GM12865 (cell line): ENCODE data around the gene SLC12A3.

Source experiments
- DNase-seq: peaks from one replicate; pipeline ENCODE4 v3.0.0; 2010; ENCODE audit warnings: low read depth
- H3K4me3 ChIP-seq: 2 replicates; pipeline ENCODE4 v1.5.1; 2011; ENCODE audit warnings: mild to moderate bottlenecking, low read depth, low read length, control low read depth
- CTCF ChIP-seq: IDR thresholded peaks from 2 replicates; pipeline ENCODE4 v1.5.1; 2011; ENCODE audit warnings: low read length, control low read depth, low read depth, inconsistent platforms; ENCODE audit not compliant: insufficient read depth; ENCODE audit errors: missing control alignments

The SLC12A3 gene

GRCh38 chr16:56864960-56865359, at the start of gene SLC12A3:
TSS of gene SLC12A3 (plus strand) at chr16:56865207. CDS start at chr16:56865236, 29 bp downstream.
- TF ChIP-seq CTCF, result no peak
- DNase-seq, result no peak
- no peak within 1 kb of the TSS for H3K4me3 ChIP-seq

GRCh38 chr16:56815721-56816120, 49.3 kb upstream of the SLC12A3 start:
- H3K4me3 ChIP-seq, result no peak overlapping the region

GRCh38 chr16:56817056-56817455, 48.0 kb upstream of the SLC12A3 start:
- TF ChIP-seq CTCF, result no peak
- DNase-seq, result no peak
- H3K4me3 ChIP-seq, result no peak overlapping the region

More at GRCh38 chr16:56815721-56816120, 49.3 kb upstream of the SLC12A3 start:
- TF ChIP-seq CTCF, result no peak
- DNase-seq, result no peak

GRCh38 chr16:56817938-56818337, 47.1 kb upstream of the SLC12A3 start:
- DNase-seq, result no peak
- TF ChIP-seq CTCF, result no peak
- H3K4me3 ChIP-seq, result no peak overlapping the region

GRCh38 chr16:56823081-56823733, 41.8 kb upstream of the SLC12A3 start:
- TF ChIP-seq CTCF, result no peak
- DNase-seq, result no peak

GRCh38 chr16:56824331-56824730, 40.7 kb upstream of the SLC12A3 start:
- H3K4me3 ChIP-seq, result no peak overlapping the region
- TF ChIP-seq CTCF, result no peak
- no peak for DNase-seq

More at GRCh38 chr16:56823081-56823733, 41.8 kb upstream of the SLC12A3 start:
- no peak overlapping the region for H3K4me3 ChIP-seq

GRCh38 chr16:56824804-56825203, 40.2 kb upstream of the SLC12A3 start:
- no peak overlapping the region for H3K4me3 ChIP-seq
- no peak for DNase-seq
- no peak for TF ChIP-seq CTCF
